Pancreas (tissue), 10 donors: ENCODE measurements around the gene CLDN5. TPM values are rescaled to one million over a fixed set of nuclear protein-coding genes. Genes with fewer than 3 reads are reported as not detected.

Experiments used
- ATAC-seq, 4 donors: fragments of 200-7000 bp; cut with Tn5 transposase; one replicate each; pipeline versions ENCODE4 v1.8.0 to v1.9.1; 2020; ENCODE audit warnings: mild to moderate bottlenecking in 4 of 4, moderate library complexity in 4 of 4
- DNase-seq, 6 donors: peaks; one replicate each; pipeline ENCODE4 v3.0.0-alpha.2; 2020
- FAIRE-seq: peaks from 2 replicates; lab custom pipeline; 2012; peaks lifted over from hg19 to GRCh38; lab: Jason Lieb, UNC
- H3K27ac ChIP-seq, 4 donors: fragments of 200-600 bp; sonication (generic); 1 replicate in 3 of 4; 2 replicates in 1 of 4; pipeline versions ENCODE4 v1.5.0 to v1.8.0; 2020
- H3K27me3 ChIP-seq, 4 donors: fragments of 200-600 bp; one replicate each; pipeline ENCODE4 v1.8.0; 2021
- H3K36me3 ChIP-seq, 3 donors: fragments of 200-600 bp; sonication (generic) in 1 of 3; one replicate each; pipeline versions ENCODE4 v1.5.0 to v1.8.0; 2020 to 2021
- H3K4me1 ChIP-seq, 3 donors: fragments of 200-600 bp; one replicate each; pipeline ENCODE4 v1.8.0; 2021
- H3K4me3 ChIP-seq, 4 donors: fragments of 200-600 bp; sonication (generic) in 2 of 4; one replicate each; pipeline versions ENCODE4 v1.5.0 to v1.8.0; 2020 to 2021
- H3K9me3 ChIP-seq, 4 donors: fragments of 200-600 bp; one replicate each; pipeline ENCODE4 v1.8.0; 2021
- WGBS, 2 donors: extraction: QIAGEN DNeasy Blood & Tissue Kit; methylation state at CpG; one replicate each; pipeline ENCODE4 v1.1.7; 2013; 5-methylcytosine and 5-hydroxymethylcytosine counted together
- intact Hi-C, 3 donors: fragments of 100-400 bp; cut with DNase I; formaldehyde crosslinking; loops; one replicate each; pipeline versions ENCODE4 v1.11.1 to v1.14.2; 2022
- polyA plus RNA-seq, 2 donors: library from polyadenylated mRNA; stranded (reverse); fragments of 200-250 nt; gene quantifications; one replicate each; pipeline ENCODE4 v1.2.3, GENCODE V29; 2013
- total RNA-seq, 6 donors: library from RNA; stranded (reverse); fragmentation: NEBNext Ultra II Directional in 4 of 6; extraction: Animal tissue kit (Norgen Biotek cat#: 25700) in 4 of 6; gene quantifications; one replicate each; pipeline versions ENCODE4 v1.2.1 to v1.2.4, GENCODE V29; 2021 to 2023
- TF ChIP-seq, protein P1 (sequence below), 4 donors: fragments of 200-600 bp; sonication (generic) in 3 of 4; IDR thresholded peaks; one replicate each; pipeline versions ENCODE4 v1.5.0 to v1.8.0; 2021; ENCODE audit warnings: antibody characterized with exemption in 4 of 4
- donor health status: healthy with polysubstance abuse.
- donor health status: DM: no; HTN: no; CAD: no; lungs with moderate emphysema.
- donor health status: DM: no; HTN: no; CAD: no.
- donor health status: control.
- donor health status: control.
- donor health status: Bipolar disorder and iron deficiency.
- donor health status: DM: yes; HTN: yes; CAD: no.
- donor health status: DM: no; HTN: no; CAD: no.
- donor health status: DM: no; HTN: no; CAD: no.
- donor health status: DM: yes; HTN: yes; CAD: no.

The CLDN5 gene
- total and polyA plus RNA-seq, 8 donors = 3.5 to 47.3 (median 7.1) TPM

DNA sequence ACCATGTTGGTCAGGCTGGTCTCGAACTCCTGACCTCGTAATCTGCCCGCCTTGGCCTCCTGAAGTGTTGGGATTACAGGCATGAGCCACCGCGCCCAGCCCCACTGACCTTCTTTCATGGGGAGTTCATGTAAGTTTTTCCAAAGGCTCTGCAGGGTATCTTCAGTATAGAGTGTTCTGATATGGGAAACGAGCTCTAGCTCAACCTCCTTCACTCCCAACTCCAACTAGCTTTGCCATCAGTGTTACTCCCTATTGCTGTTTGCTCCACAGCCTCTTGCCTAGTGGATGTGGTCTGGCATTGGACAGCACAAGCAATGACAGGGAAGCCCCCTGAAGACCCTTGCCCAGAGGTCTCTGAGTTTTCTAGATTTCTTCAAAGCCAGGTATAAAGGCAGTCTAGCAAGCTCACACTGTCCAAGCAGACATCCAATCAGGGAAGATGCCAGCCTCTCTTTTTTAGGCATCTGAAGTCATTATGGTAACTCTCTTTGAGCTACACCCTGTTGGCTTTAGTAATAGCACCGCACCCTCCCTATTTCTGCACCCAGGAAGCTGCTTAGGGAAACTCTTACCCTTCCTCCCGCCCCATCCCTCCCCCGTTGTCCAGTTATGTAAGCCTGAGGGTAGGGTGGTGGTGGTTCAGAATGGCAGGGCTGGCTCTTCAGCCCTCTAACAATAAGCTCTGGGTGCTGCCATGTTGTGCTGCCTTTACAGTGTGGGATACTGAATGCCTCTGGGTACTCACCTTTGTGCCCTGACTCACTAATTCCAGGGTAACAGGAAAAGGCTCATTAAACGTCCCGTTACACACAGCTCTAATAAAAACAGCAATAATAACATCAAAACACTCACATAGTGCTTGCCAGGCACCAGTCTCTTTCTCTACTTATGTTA is 41.4 kb upstream of the CLDN5 start:
- WGBS, 2 donors = 72 to 76% methylated on average over 11 of the region's 11 CpGs
- no peaks in the 10 kb centered on the region for H3K27me3 ChIP-seq
- H3K4me1 ChIP-seq = no peaks in the 10 kb centered on the region
- TF ChIP-seq, protein P1, sequence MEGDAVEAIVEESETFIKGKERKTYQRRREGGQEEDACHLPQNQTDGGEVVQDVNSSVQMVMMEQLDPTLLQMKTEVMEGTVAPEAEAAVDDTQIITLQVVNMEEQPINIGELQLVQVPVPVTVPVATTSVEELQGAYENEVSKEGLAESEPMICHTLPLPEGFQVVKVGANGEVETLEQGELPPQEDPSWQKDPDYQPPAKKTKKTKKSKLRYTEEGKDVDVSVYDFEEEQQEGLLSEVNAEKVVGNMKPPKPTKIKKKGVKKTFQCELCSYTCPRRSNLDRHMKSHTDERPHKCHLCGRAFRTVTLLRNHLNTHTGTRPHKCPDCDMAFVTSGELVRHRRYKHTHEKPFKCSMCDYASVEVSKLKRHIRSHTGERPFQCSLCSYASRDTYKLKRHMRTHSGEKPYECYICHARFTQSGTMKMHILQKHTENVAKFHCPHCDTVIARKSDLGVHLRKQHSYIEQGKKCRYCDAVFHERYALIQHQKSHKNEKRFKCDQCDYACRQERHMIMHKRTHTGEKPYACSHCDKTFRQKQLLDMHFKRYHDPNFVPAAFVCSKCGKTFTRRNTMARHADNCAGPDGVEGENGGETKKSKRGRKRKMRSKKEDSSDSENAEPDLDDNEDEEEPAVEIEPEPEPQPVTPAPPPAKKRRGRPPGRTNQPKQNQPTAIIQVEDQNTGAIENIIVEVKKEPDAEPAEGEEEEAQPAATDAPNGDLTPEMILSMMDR (IDR thresholded peaks at IDR 0.05) = no peak
- no peak for DNase-seq
- FAIRE-seq = no peak
- no peak for ATAC-seq
- no peaks in the 10 kb centered on the region for H3K36me3 ChIP-seq
- H3K9me3 ChIP-seq = no peaks in the 10 kb centered on the region
- intact Hi-C loops = no loop called here
- no peak overlapping the region for H3K4me3 ChIP-seq
- H3K27ac ChIP-seq = no peak overlapping the region

- H3K4me3 ChIP-seq = no peak overlapping the region
- no peaks in the 10 kb centered on the region for H3K9me3 ChIP-seq
- WGBS, 2 donors = 88 to 92% methylated on average over 2 of the region's 2 CpGs
- no peaks in the 10 kb centered on the region for H3K4me1 ChIP-seq
- intact Hi-C loops = no loop called here
- DNase-seq (no peak), ATAC-seq (no peak), FAIRE-seq (no peak)
- no peak overlapping the region for H3K27ac ChIP-seq
- no peaks in the 10 kb centered on the region for H3K36me3 ChIP-seq
- TF ChIP-seq, protein P1 (IDR thresholded peaks at IDR 0.05) = no peak
- H3K27me3 ChIP-seq = no peaks in the 10 kb centered on the region
These were observed 35.7 kb upstream of the CLDN5 start for GRCh38 chr22:19559956-19560355.

DNA sequence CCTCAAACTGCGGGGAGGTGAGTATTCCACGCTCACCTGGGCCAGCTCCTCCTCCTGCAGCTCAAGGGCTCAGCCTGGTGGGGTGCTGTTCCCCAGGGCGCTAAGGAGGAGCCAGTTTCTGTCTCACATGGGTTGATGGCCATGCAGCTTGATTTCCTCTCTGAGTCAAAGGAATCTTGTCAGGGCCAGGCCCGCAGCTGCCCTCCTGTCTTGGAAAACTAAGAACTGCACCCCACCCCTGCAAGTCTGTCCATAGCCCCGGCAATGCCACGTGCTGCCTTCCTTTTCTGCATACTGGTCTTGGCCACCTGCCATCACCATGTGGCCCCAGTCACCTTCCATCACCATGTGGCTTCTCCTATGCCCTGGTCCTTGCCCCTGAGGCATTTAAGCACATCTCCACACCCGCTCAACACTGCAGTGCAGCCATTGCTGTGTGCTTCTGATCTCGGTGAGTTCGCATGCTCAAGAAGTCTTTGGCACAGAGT is 35.2 kb upstream of the CLDN5 start:
- TF ChIP-seq, protein P1 (IDR thresholded peaks at IDR 0.05) = no peak
- H3K27me3 ChIP-seq = no peaks in the 10 kb centered on the region
- no peak overlapping the region for H3K27ac ChIP-seq
- intact Hi-C loops = no loop called here
- DNase-seq (no peak), FAIRE-seq (no peak), ATAC-seq (no peak)
- no peaks in the 10 kb centered on the region for H3K36me3 ChIP-seq
- no peaks in the 10 kb centered on the region for H3K9me3 ChIP-seq
- 76 to 77% methylated on average over 9 of the region's 9 CpGs for WGBS, 2 donors
- H3K4me3 ChIP-seq = no peak overlapping the region
- H3K4me1 ChIP-seq = no peaks in the 10 kb centered on the region

DNA sequence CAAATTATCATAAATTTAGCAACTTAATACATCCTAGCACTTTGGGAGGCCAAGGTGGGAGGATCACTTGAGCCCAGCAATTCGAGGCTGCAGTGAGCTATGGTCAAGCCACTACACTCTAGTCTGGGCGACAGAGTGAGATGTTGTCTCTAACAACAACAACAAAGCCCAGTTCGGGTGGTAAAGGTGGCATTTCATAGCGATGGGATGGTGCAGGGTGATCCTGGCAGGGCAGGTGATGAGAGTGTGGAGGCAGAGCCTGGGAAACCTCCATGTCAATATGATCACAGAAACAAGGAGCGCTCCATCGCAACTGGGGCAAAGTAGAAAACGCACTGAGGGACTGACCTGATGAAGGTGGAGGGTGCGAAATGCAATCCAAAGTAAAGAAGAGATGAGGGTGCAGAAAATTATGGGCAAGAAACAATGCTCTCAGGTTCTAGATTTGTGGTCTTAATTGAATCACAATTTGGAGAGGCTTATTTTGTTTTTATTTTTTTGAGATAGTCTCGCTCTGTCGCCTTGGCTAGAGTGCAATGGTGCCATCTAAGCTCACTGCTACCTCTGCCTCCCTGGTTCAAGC is 32.8 kb upstream of the CLDN5 start:
- Histone ChIP-seq H3K36me3 (no peaks in the 10 kb centered on the region), H3K27ac (no peak overlapping the region), H3K4me1 (no peaks in the 10 kb centered on the region), H3K9me3 (no peaks in the 10 kb centered on the region), H3K27me3 (no peaks in the 10 kb centered on the region), H3K4me3 (no peak overlapping the region)
- no peak for FAIRE-seq
- intact Hi-C loops = no loop called here
- no peak for ATAC-seq
- TF ChIP-seq, protein P1 (IDR thresholded peaks at IDR 0.05) = no peak
- no peak for DNase-seq
- WGBS, 2 donors = 78 to 84% methylated on average over 10 of the region's 10 CpGs
